ENCODE measurements around the gene LRP8.

LRP8 gene

GRCh38 chr1:53339736-53340635 lies 12.1 kb upstream of the LRP8 start:
- Histone ChIP-seq H3K18ac (ENCODE audit: low read length) (no peak overlapping the region), H3K4me1 (ENCODE audit: control insufficient read depth in 1 of 2, insufficient read depth in 2 of 2, low read length in 2 of 2) (peaks cover 8 to 11% of the 10 kb centered on the region in 2 experiments), H3K14ac (ENCODE audit: low read length) (no peak overlapping the region), H3K27ac (ENCODE audit: low read depth, low read length) (no peak overlapping the region), H2BK12ac (ENCODE audit: low read length) (no peak overlapping the region), H3K4me2 (ENCODE audit: low read length) (no peak overlapping the region), H3K4me3 (ENCODE audit: low read depth, low read length) (no peak overlapping the region), H3K36me3 (ENCODE audit: control insufficient read depth in 1 of 2, insufficient read depth in 2 of 2, low read length in 2 of 2) (no peaks in the 10 kb centered on the region), H2AFZ (ENCODE audit: insufficient read depth, low read length, poor library complexity) (no peak overlapping the region), H2BK5ac (ENCODE audit: low read depth, low read length, poor library complexity) (no peak overlapping the region), H3K27me3 (ENCODE audit: insufficient read depth, low read length) (no peaks in the 10 kb centered on the region), H4K91ac (ENCODE audit: low read depth, low read length) (no peak overlapping the region), H3K9ac (ENCODE audit: low read length) (no peak overlapping the region), H2AK5ac (ENCODE audit: low read length) (no peak overlapping the region), H3K79me1 (ENCODE audit: low read length) (peaks cover 5% of the 10 kb centered on the region), H4K12ac (ENCODE audit: low read depth, low read length) (no peak overlapping the region), H3K9me3 (ENCODE audit: insufficient read depth, low read depth, low read length) (peaks cover 2% of the 10 kb centered on the region), H3K79me2 (ENCODE audit: control insufficient read depth, insufficient read depth, low read length, poor library complexity) (no peaks in the 10 kb centered on the region), H4K8ac (ENCODE audit: low read depth, low read length) (no peak overlapping the region), H3K23ac (ENCODE audit: low read length) (no peak overlapping the region), H3K4ac (ENCODE audit: low read depth, low read length) (no peak overlapping the region), H2BK120ac (ENCODE audit: insufficient read depth, low read length, poor library complexity) (no peak overlapping the region)
- no CpG with 5 or more reads among the region's 8 CpGs for WGBS (ENCODE audit: extremely low coverage, insufficient coverage, insufficient read length)
- no peak for DNase-seq

GRCh38 chr1:53338423-53338822 lies 10.6 kb upstream of the LRP8 start:
- Histone ChIP-seq H2BK5ac (ENCODE audit: low read depth, low read length, poor library complexity) (no peak overlapping the region), H3K27ac (ENCODE audit: low read depth, low read length) (no peak overlapping the region), H3K4me3 (ENCODE audit: low read depth, low read length) (no peak overlapping the region), H3K23ac (ENCODE audit: low read length) (no peak overlapping the region), H3K36me3 (ENCODE audit: control insufficient read depth in 1 of 2, insufficient read depth in 2 of 2, low read length in 2 of 2) (no peaks in the 10 kb centered on the region), H3K4me2 (ENCODE audit: low read length) (no peak overlapping the region), H4K91ac (ENCODE audit: low read depth, low read length) (no peak overlapping the region), H2AK5ac (ENCODE audit: low read length) (no peak overlapping the region), H3K27me3 (ENCODE audit: insufficient read depth, low read length) (no peaks in the 10 kb centered on the region), H3K79me2 (ENCODE audit: control insufficient read depth, insufficient read depth, low read length, poor library complexity) (no peaks in the 10 kb centered on the region), H4K12ac (ENCODE audit: low read depth, low read length) (no peak overlapping the region), H3K79me1 (ENCODE audit: low read length) (no peaks in the 10 kb centered on the region), H2BK120ac (ENCODE audit: insufficient read depth, low read length, poor library complexity) (no peak overlapping the region), H3K18ac (ENCODE audit: low read length) (no peak overlapping the region), H3K9me3 (ENCODE audit: insufficient read depth, low read depth, low read length) (peaks cover 2% of the 10 kb centered on the region), H2AFZ (ENCODE audit: insufficient read depth, low read length, poor library complexity) (no peak overlapping the region), H3K4ac (ENCODE audit: low read depth, low read length) (no peak overlapping the region), H4K8ac (ENCODE audit: low read depth, low read length) (no peak overlapping the region), H2BK12ac (ENCODE audit: low read length) (no peak overlapping the region), H3K14ac (ENCODE audit: low read length) (no peak overlapping the region), H3K9ac (ENCODE audit: low read length) (no peak overlapping the region), H3K4me1 (ENCODE audit: control insufficient read depth in 1 of 2, insufficient read depth in 2 of 2, low read length in 2 of 2) (peaks cover 0 to 4% of the 10 kb centered on the region in 2 experiments)
- no CpG with 5 or more reads among the region's 1 CpG for WGBS (ENCODE audit: extremely low coverage, insufficient coverage, insufficient read length)
- DNase-seq: no peak

DNA sequence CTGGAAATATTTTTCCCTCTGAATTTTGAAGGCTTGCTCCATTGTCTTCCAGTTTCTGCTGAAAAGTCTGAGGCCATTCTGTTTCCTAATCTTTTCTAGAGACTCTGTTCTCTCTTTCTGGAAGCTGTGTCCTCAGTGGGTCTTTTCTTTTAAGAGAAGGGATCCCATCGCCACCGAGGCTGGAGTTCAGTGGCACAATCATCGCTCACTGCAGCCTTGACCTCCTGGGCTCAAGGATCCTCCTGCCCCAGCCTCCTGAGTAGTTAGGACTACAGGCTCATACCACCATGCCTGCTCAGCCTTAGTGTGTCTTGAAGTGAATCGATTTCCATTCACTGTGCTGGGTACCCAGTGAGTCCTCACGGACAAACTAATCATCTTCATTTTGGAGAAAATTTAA lies 9.6 kb upstream of the LRP8 start:
- Histone ChIP-seq H3K9me3 (ENCODE audit: insufficient read depth, low read depth, low read length) (peaks cover 2% of the 10 kb centered on the region), H3K79me1 (ENCODE audit: low read length) (no peaks in the 10 kb centered on the region), H2BK12ac (ENCODE audit: low read length) (no peak overlapping the region), H4K91ac (ENCODE audit: low read depth, low read length) (no peak overlapping the region), H3K27me3 (ENCODE audit: insufficient read depth, low read length) (no peaks in the 10 kb centered on the region), H2BK120ac (ENCODE audit: insufficient read depth, low read length, poor library complexity) (no peak overlapping the region), H2AFZ (ENCODE audit: insufficient read depth, low read length, poor library complexity) (no peak overlapping the region), H3K18ac (ENCODE audit: low read length) (no peak overlapping the region), H3K4me3 (ENCODE audit: low read depth, low read length) (no peak overlapping the region), H3K14ac (ENCODE audit: low read length) (no peak overlapping the region), H3K27ac (ENCODE audit: low read depth, low read length) (no peak overlapping the region), H4K12ac (ENCODE audit: low read depth, low read length) (no peak overlapping the region), H2AK5ac (ENCODE audit: low read length) (no peak overlapping the region), H3K36me3 (ENCODE audit: control insufficient read depth in 1 of 2, insufficient read depth in 2 of 2, low read length in 2 of 2) (no peaks in the 10 kb centered on the region), H2BK5ac (ENCODE audit: low read depth, low read length, poor library complexity) (no peak overlapping the region), H3K79me2 (ENCODE audit: control insufficient read depth, insufficient read depth, low read length, poor library complexity) (no peaks in the 10 kb centered on the region), H3K9ac (ENCODE audit: low read length) (no peak overlapping the region), H3K4me1 (ENCODE audit: control insufficient read depth in 1 of 2, insufficient read depth in 2 of 2, low read length in 2 of 2) (no peaks in the 10 kb centered on the region), H3K23ac (ENCODE audit: low read length) (no peak overlapping the region), H4K8ac (ENCODE audit: low read depth, low read length) (no peak overlapping the region), H3K4ac (ENCODE audit: low read depth, low read length) (no peak overlapping the region), H3K4me2 (ENCODE audit: low read length) (no peak overlapping the region)
- no peak for DNase-seq
- no CpG with 5 or more reads among the region's 5 CpGs for WGBS (ENCODE audit: extremely low coverage, insufficient coverage, insufficient read length)

DNA sequence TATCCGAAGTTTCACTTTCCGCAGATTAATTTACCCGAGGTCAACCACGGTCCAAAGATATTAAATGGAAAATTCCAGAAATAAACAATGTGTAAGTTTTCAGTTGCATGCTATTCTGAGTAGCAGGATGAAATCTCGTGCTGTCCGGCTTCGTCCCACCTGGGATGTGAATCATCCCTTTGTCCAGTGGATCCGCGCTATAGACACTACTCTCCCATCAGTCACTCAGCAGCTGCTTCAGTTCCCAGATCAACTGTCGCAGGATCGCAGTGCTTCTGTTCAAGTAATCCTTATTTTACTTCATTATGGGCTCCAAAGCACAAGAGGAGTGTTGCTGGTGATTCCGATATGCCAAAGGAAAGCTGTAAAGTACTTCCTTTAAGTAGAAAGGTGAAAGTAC lies 8.3 kb upstream of the LRP8 start:
- Histone ChIP-seq H3K27me3 (ENCODE audit: insufficient read depth, low read length) (no peaks in the 10 kb centered on the region), H4K8ac (ENCODE audit: low read depth, low read length) (no peak overlapping the region), H3K79me1 (ENCODE audit: low read length) (no peaks in the 10 kb centered on the region), H3K36me3 (ENCODE audit: control insufficient read depth in 1 of 2, insufficient read depth in 2 of 2, low read length in 2 of 2) (no peaks in the 10 kb centered on the region), H3K9ac (ENCODE audit: low read length) (no peak overlapping the region), H2BK5ac (ENCODE audit: low read depth, low read length, poor library complexity) (no peak overlapping the region), H3K4ac (ENCODE audit: low read depth, low read length) (no peak overlapping the region), H2AK5ac (ENCODE audit: low read length) (no peak overlapping the region), H3K4me3 (ENCODE audit: low read depth, low read length) (no peak overlapping the region), H3K4me1 (ENCODE audit: control insufficient read depth in 1 of 2, insufficient read depth in 2 of 2, low read length in 2 of 2) (no peaks in the 10 kb centered on the region), H3K23ac (ENCODE audit: low read length) (no peak overlapping the region), H3K9me3 (ENCODE audit: insufficient read depth, low read depth, low read length) (peaks cover 2% of the 10 kb centered on the region), H2BK12ac (ENCODE audit: low read length) (no peak overlapping the region), H3K27ac (ENCODE audit: low read depth, low read length) (no peak overlapping the region), H3K14ac (ENCODE audit: low read length) (no peak overlapping the region), H4K91ac (ENCODE audit: low read depth, low read length) (no peak overlapping the region), H2BK120ac (ENCODE audit: insufficient read depth, low read length, poor library complexity) (no peak overlapping the region), H3K4me2 (ENCODE audit: low read length) (no peak overlapping the region), H3K18ac (ENCODE audit: low read length) (no peak overlapping the region), H4K12ac (ENCODE audit: low read depth, low read length) (no peak overlapping the region), H3K79me2 (ENCODE audit: control insufficient read depth, insufficient read depth, low read length, poor library complexity) (no peaks in the 10 kb centered on the region), H2AFZ (ENCODE audit: insufficient read depth, low read length, poor library complexity) (no peak overlapping the region)
- DNase-seq: no peak
- 100% methylated on average over 1 of the region's 12 CpGs for WGBS (ENCODE audit: extremely low coverage, insufficient coverage, insufficient read length)
